BJ (cell line): ENCODE data around the gene DGCR6L. TPM values are rescaled to one million over a fixed set of nuclear protein-coding genes. Genes with fewer than 3 reads are reported as not detected.
A peak's percentile ranks its signal among the peaks of the same experiment; 100 is the strongest.
"Not testable (repeated sequence)": the region's sequence is repeated elsewhere in the genome, so short reads cannot be mapped to it uniquely, and the experiment has no call there.

Source experiments
- CTCF ChIA-PET: fragments of 350-600 bp; formaldehyde crosslinking; extraction: SDS; loops from one replicate; lab custom pipeline; 2021; ENCODE audit warnings: antibody characterized with exemption, inconsistent platforms; lab: Yijun Ruan, JAX
- POLR2A ChIA-PET: fragments of 300-600 bp; sonication (Branson Sonifier 250); formaldehyde crosslinking; extraction: SDS; loops from one replicate; lab custom pipeline; 2021; ENCODE audit warnings: antibody characterized with exemption; lab: Charles Lee
- DNase-seq: peaks from one replicate; pipeline ENCODE4 v3.0.0-alpha.2; 2011; ENCODE audit warnings: low read depth
- H3K27me3 ChIP-seq: 2 replicates; pipeline ENCODE4 v1.6.0; 2011; ENCODE audit warnings: low read length; ENCODE audit not compliant: control insufficient read depth, insufficient read depth
- H3K36me3 ChIP-seq: 2 replicates; pipeline ENCODE4 v1.5.1; 2011; ENCODE audit warnings: low read length; ENCODE audit not compliant: control insufficient read depth, insufficient read depth
- H3K4me3 ChIP-seq: 2 replicates; pipeline ENCODE4 v1.5.1; 2011; ENCODE audit warnings: low read depth, mild to moderate bottlenecking, control low read depth, low read length
- polyA plus RNA-seq: library from polyadenylated mRNA; depleted of rRNA; stranded (reverse); fragments of >200 nt; gene quantifications from 2 replicates; pipeline ENCODE4 v1.2.3, GENCODE V29; 2011; rRNA removed
- TF ChIP-seq, protein P1 (sequence below): IDR thresholded peaks from 2 replicates; pipeline ENCODE4 v1.5.1; 2011; ENCODE audit warnings: low read depth, mild to moderate bottlenecking, control low read depth, inconsistent platforms, low read length, moderate library complexity; ENCODE audit not compliant: insufficient read depth

Gene DGCR6L
- polyA plus RNA-seq, 1 experiment, result 65.8 TPM

DNA sequence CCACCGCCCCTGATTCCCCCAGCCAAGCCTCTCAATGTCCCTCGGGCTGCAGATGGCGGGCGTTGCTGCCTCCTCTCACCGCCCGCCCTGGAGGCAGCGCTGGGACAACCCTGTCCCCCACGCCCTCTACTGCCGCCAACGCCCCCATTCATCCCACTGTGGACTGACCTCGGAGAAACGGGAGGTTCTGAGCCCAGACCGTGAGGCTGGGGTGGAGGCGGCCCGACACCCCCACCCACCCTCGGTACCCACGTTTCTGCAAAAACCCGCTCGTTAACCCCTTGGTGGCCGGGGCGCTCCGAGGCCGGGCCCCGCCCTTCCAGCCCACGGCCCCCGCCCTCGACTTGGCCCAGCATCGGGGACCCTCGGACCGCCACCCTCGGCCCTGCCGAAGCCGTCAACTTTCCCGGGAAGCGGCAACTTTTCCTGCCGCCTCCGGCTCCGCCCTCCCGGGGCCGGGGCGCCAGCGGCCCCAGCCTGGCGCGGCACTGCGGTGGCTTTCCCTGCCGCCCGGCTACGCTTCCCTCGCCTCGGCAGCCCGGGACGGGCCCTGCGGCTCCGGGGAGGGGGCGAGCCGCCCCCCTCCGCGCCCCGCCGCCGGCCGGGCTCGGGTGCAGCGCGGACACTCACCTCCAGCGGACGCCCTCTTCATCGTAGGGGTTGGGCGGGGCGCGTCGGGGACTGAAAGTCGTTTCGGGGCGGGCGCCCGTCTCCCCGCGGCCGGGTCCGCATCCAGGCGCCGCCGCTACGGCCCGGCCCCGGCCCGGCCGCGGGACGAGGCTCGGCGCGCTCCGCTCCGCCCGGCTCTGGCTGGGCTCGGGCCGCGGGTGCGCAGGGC lies 52.2 kb downstream of the DGCR6L start:
- DNase-seq, result no peak
- ChIA-PET CTCF (no interaction called here), POLR2A (no interaction called here)
- H3K4me3 ChIP-seq, result peak overlapping the region; percentile 23
- no peaks in the 10 kb centered on the region for H3K36me3 ChIP-seq
- TF ChIP-seq, protein P1, sequence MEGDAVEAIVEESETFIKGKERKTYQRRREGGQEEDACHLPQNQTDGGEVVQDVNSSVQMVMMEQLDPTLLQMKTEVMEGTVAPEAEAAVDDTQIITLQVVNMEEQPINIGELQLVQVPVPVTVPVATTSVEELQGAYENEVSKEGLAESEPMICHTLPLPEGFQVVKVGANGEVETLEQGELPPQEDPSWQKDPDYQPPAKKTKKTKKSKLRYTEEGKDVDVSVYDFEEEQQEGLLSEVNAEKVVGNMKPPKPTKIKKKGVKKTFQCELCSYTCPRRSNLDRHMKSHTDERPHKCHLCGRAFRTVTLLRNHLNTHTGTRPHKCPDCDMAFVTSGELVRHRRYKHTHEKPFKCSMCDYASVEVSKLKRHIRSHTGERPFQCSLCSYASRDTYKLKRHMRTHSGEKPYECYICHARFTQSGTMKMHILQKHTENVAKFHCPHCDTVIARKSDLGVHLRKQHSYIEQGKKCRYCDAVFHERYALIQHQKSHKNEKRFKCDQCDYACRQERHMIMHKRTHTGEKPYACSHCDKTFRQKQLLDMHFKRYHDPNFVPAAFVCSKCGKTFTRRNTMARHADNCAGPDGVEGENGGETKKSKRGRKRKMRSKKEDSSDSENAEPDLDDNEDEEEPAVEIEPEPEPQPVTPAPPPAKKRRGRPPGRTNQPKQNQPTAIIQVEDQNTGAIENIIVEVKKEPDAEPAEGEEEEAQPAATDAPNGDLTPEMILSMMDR, result no peak
- H3K27me3 ChIP-seq, result 0 out of 2 replicates have a peak, but pooled peaks cover 2% of the 10 kb centered on the region

DNA sequence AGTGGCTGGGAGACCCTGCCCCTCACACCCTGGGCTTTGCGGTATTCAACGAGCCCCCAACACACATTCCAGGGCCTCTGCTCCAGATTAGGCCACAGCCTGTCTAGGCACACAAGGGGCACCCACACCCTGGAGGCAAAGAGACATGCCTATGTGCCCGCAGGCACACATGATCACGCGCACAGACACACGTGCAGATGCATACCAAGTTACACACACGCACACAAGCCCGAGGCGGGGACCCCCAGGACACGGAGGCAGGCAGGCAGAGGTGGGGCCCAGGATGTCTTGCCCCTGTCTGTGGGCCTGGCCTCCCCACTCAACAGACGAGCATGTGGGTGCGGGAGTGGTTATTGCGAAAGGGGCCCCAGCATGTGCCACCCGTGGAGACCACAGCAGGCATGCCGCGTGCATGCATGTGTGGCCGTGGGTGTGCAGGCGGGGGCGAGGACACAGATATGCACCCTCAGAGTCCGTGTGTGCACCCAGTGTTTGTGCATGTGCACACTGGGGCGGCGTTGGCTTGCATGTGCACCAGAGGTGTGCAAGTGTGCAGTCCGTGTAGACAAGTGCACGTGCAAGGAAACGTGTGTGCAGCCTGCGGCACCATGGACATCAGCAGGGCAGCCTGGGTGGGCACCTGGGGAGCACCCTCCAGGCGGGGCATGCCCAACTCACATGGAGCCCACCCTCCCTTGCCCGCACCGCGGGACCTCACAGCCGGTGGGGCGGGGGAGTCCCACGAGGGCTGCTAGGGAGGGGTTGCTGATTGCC lies 53.0 kb downstream of the DGCR6L start:
- H3K36me3 ChIP-seq, DNase-seq, POLR2A ChIA-PET, H3K27me3 ChIP-seq, H3K4me3 ChIP-seq: not testable (repeated sequence)
- CTCF ChIA-PET, result interaction anchor here (2.1 kb wide), 1 partner anchor 110 kb away, joined by 4 read pairs; no protein-coding TSS in a partner anchor

DNA sequence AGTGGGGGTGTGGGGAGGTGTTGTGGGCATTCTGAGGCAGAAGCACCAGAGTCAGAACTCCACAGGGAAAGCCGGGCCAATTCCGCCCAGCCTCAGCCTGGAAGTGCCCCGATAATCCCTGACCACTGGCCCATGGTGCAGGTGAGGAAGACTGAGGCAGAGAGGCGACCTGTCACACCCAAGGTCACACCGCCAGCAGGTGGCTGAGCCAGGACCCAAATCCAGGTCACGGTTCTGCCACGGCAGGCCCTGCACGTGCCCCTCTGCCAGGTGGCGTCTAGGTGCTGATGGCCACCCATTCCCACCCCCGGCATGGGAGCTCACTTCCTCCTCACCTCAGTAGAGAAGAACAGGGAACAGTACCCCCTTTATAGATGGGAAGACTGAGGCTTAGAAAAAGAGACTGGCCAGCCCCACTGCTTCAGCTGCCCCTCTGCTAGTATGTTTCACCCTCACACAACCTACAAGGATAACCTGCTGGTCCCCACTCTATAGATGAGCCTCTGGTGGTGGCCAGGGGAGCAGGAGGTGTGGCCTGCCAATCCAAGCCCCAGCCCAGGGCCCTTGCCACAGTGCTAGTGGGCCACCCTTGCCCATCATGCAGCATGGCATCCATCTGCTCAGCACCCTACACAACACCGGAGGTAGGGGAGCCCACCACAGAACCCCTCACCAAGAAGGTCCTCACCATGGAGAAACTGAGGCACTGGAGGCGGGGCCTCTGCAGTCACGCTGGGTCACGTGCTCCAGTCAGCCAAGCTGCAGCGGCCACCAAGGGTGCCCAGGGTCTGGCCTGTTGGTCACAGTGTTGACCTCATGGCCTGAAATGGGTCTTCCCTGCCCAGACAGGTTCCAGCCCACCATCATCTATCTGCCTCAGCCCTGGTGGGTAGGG lies 53.8 kb downstream of the DGCR6L start:
- CTCF ChIA-PET, result interaction anchor here (2.1 kb wide), 1 partner anchor 109 kb away, joined by 4 read pairs; no protein-coding TSS in a partner anchor
- H3K27me3 ChIP-seq, POLR2A ChIA-PET, H3K36me3 ChIP-seq, H3K4me3 ChIP-seq, DNase-seq: not testable (repeated sequence)

DNA sequence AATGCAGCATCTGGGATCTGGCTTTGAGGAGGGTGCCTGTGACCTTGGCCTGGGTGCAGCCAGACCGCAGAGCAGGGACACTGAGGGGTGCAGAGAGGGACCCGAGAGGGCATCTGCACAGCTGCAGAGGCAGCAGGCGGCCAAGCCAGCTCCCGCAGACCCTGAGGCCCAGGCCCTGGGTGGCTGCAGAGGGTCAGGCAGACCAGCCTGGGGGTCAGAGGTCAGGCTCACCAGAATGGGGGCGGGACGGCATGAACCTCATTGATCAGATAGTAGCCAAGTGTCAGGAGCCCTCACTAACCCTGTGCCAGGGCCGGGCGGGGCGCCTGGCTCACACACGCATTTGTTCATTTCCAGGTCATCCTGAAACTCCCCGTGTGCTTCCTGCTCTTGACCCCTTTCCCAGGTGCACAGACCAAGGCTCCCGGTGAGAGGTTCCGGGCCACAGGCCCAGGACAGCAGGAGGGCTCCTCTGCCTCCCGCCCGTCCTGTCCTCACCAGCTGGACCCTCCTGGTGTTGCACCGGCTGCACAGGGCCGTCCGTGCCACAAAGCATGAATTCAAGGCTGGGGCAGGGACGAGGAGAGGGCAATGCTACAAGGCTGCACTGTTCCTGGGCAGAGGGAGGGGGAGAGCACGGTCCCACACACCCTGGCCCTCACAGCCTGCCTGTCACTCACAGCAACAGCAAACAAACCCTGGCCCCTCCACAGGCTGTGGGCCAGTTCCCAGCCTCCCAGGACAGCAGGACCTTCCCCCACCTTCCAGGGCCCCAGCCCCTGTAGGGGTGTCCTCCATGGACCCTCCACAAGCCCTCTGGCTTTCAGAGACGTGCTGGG lies 55.0 kb downstream of the DGCR6L start:
- H3K4me3 ChIP-seq, result no peak overlapping the region
- ChIA-PET CTCF (interaction anchor here (2.1 kb wide), 1 partner anchor 108 kb away, joined by 4 read pairs; no protein-coding TSS in a partner anchor), POLR2A (no interaction called here)
- TF ChIP-seq, protein P1, result no peak
- DNase-seq, result no peak
- H3K36me3 ChIP-seq, result no peaks in the 10 kb centered on the region
- 0 out of 2 replicates have a peak, but pooled peaks cover 2% of the 10 kb centered on the region for H3K27me3 ChIP-seq

Other genes starting within 250 kb of the DGCR6L start
- gene DGCR8, start 239.8 kb downstream of the DGCR6L start, polyA plus RNA-seq, result 16.3 and 21.3 TPM in 2 replicates
- 164 and 166 TPM in 2 replicates for gene RANBP1, start 204.0 kb downstream of the DGCR6L start, polyA plus RNA-seq
- 20.1 and 34.2 TPM in 2 replicates for gene TRMT2A, start 202.8 kb downstream of the DGCR6L start, polyA plus RNA-seq
- 15.1 and 32.2 TPM in 2 replicates for gene ZDHHC8, start 188.3 kb downstream of the DGCR6L start, polyA plus RNA-seq
- 4.9 and 6.5 TPM in 2 replicates for gene CCDC188, start 169.0 kb downstream of the DGCR6L start, polyA plus RNA-seq
- gene RTN4R, start 51.7 kb downstream of the DGCR6L start, polyA plus RNA-seq, result 0.40 and 0.77 TPM in 2 replicates
- gene ZNF74, start 74.1 kb upstream of the DGCR6L start, polyA plus RNA-seq, result 4.5 and 6.9 TPM in 2 replicates
- gene SCARF2, start 117.8 kb upstream of the DGCR6L start, polyA plus RNA-seq, result 15.3 and 28.8 TPM in 2 replicates
- 27.0 and 34.0 TPM in 2 replicates for gene KLHL22, start 175.7 kb upstream of the DGCR6L start, polyA plus RNA-seq
- 24.2 and 42.7 TPM in 2 replicates for gene MED15, start 187.6 kb upstream of the DGCR6L start, polyA plus RNA-seq